ENCODE measurements around the gene PEMT.

The PEMT gene

GRCh38 chr17:17532991-17533390, 58.5 kb downstream of the PEMT start:
- TF ChIP-seq POLR2AphosphoS5 (IDR thresholded peaks at IDR 0.05; ENCODE audit: low read depth), result no peak
- TF ChIP-seq SPI1 (IDR thresholded peaks at IDR 0.05; ENCODE audit: borderline replicate concordance, low read depth), result peak; percentile 47; the same call in 1 of the 2 replicates
- Histone ChIP-seq H3K4me3 (replicated peaks; ENCODE audit: insufficient read depth, low read length) (no peak overlapping the region), H3K27ac (replicated peaks) (no peak overlapping the region), H3K27me3 (ENCODE audit: insufficient read depth, poor library complexity, severe bottlenecking) (no peaks in the 10 kb centered on the region)
- DNase-seq (ENCODE audit: low read depth in 1 of 2, low spot score in 1 of 2), result no peak

GRCh38 chr17:17531156-17531555, 60.4 kb downstream of the PEMT start:
- H3K27me3 ChIP-seq (ENCODE audit: insufficient read depth, poor library complexity, severe bottlenecking), result no peaks in the 10 kb centered on the region
- no peak for DNase-seq (ENCODE audit: low read depth in 1 of 2, low spot score in 1 of 2)
- TF ChIP-seq POLR2AphosphoS5 (IDR thresholded peaks at IDR 0.05; ENCODE audit: low read depth) (no peak), SPI1 (IDR thresholded peaks at IDR 0.05; ENCODE audit: borderline replicate concordance, low read depth) (no peak)
- no peak overlapping the region for H3K27ac ChIP-seq (replicated peaks)
- no peak overlapping the region for H3K4me3 ChIP-seq (replicated peaks; ENCODE audit: insufficient read depth, low read length)

GRCh38 chr17:17528696-17529652, 62.5 kb downstream of the PEMT start:
- no peak for DNase-seq (ENCODE audit: low read depth in 1 of 2, low spot score in 1 of 2)
- TF ChIP-seq POLR2AphosphoS5 (IDR thresholded peaks at IDR 0.05; ENCODE audit: low read depth), result no peak
- no peak for TF ChIP-seq REST (IDR thresholded peaks at IDR 0.05; ENCODE audit: insufficient replicate concordance, low read depth)
- no peak for TF ChIP-seq GABPA (IDR thresholded peaks at IDR 0.05; ENCODE audit: low read depth)
- TF ChIP-seq, protein P1, sequence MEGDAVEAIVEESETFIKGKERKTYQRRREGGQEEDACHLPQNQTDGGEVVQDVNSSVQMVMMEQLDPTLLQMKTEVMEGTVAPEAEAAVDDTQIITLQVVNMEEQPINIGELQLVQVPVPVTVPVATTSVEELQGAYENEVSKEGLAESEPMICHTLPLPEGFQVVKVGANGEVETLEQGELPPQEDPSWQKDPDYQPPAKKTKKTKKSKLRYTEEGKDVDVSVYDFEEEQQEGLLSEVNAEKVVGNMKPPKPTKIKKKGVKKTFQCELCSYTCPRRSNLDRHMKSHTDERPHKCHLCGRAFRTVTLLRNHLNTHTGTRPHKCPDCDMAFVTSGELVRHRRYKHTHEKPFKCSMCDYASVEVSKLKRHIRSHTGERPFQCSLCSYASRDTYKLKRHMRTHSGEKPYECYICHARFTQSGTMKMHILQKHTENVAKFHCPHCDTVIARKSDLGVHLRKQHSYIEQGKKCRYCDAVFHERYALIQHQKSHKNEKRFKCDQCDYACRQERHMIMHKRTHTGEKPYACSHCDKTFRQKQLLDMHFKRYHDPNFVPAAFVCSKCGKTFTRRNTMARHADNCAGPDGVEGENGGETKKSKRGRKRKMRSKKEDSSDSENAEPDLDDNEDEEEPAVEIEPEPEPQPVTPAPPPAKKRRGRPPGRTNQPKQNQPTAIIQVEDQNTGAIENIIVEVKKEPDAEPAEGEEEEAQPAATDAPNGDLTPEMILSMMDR (IDR thresholded peaks at IDR 0.05; ENCODE audit: insufficient read depth, low read length), result no peak
- no peak for TF ChIP-seq SPI1 (IDR thresholded peaks at IDR 0.05; ENCODE audit: borderline replicate concordance, low read depth)
- no peaks in the 10 kb centered on the region for H3K27me3 ChIP-seq (ENCODE audit: insufficient read depth, poor library complexity, severe bottlenecking)
- H3K27ac ChIP-seq (replicated peaks), result no peak overlapping the region
- H3K4me3 ChIP-seq (replicated peaks; ENCODE audit: insufficient read depth, low read length), result no peak overlapping the region

- Histone ChIP-seq H3K4me3 (replicated peaks; ENCODE audit: insufficient read depth, low read length) (no peak overlapping the region), H3K27me3 (ENCODE audit: insufficient read depth, poor library complexity, severe bottlenecking) (no peaks in the 10 kb centered on the region), H3K27ac (replicated peaks) (no peak overlapping the region)
- DNase-seq (ENCODE audit: low read depth in 1 of 2, low spot score in 1 of 2), result no peak
- TF ChIP-seq, protein P1 (IDR thresholded peaks at IDR 0.05; ENCODE audit: insufficient read depth, low read length), result no peak
- TF ChIP-seq GABPA (IDR thresholded peaks at IDR 0.05; ENCODE audit: low read depth) (no peak), POLR2AphosphoS5 (IDR thresholded peaks at IDR 0.05; ENCODE audit: low read depth) (no peak), REST (IDR thresholded peaks at IDR 0.05; ENCODE audit: insufficient replicate concordance, low read depth) (no peak), SPI1 (IDR thresholded peaks at IDR 0.05; ENCODE audit: borderline replicate concordance, low read depth) (no peak)
These were observed 63.5 kb downstream of the PEMT start for GRCh38 chr17:17527956-17528500.
